Breast epithelium (tissue), 3 donors: ENCODE results near the gene ZAP70.

ENCODE experiments used
- CTCF ChIP-seq, 3 donors: fragments of 450-650 bp; IDR thresholded peaks; one replicate each; pipeline ENCODE4 v1.5.1; 2016 to 2017; ENCODE audit warnings: antibody characterized with exemption in 3 of 3, mild to moderate bottlenecking in 3 of 3, moderate library complexity in 3 of 3
- POLR2A ChIP-seq: fragments of 450-650 bp; IDR thresholded peaks from one replicate; pipeline ENCODE4 v1.6.1; 2016; ENCODE audit warnings: antibody characterized with exemption, mild to moderate bottlenecking, moderate library complexity

GRCh38 chr2:97737421-97738178 is 24.2 kb downstream of the ZAP70 start:
- TF ChIP-seq CTCF (IDR thresholded peaks at IDR 0.05) (no peak), POLR2A (no peak)
